GM18907 (cell line): Measurements from ENCODE around the gene AZIN2.
"Not testable (repeated sequence)": the region's sequence is repeated elsewhere in the genome, so short reads cannot be mapped to it uniquely, and the experiment has no call there.

Source experiments
- ATAC-seq: cut with Tn5 transposase; IDR thresholded peaks from one replicate; pipeline ENCODE4 v1.9.1; 2021; ENCODE audit warnings: mild to moderate bottlenecking, moderate library complexity; ENCODE audit not compliant: unreplicated experiment

AZIN2 gene

DNA sequence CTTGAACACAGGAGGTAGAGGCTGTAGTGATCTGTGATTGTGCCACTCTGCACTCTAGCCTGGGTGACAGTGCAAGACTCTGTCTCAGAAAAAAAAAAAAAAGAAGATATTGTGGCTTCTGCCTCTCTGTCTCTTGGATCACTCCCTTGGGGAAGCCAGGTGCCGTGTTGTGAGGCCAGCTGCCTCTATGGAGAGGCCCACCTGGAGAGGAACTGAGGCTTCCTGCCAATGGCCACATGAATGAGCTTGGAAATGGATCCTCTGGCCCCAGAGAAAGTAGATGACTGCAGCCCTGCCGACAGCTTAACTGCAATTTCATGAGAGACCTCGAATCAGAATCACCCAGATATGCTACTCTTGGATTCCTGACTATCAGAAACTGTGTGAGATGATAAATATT is 24.5 kb upstream of the AZIN2 start:
- ATAC-seq, result no peak

DNA sequence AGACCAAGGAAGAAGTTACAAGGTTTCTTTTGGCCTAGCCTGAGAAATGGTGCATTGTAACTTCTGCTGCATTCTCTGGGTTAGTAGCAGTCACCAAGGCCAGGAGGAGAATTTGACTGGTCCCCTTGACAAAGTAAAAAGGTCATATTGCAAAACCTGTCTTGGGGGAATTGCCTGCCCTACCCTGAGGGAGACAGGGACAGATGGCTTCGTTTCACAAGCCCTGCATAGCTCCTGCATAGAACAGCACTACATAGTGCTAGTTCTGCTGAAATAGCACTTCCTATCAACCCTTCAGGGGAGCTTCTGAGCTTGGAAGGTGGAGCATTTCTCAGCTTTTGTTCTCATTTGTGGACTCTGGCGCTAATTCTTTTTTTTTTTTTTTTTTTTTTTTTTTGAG is 23.9 kb upstream of the AZIN2 start:
- ATAC-seq, result no peak

DNA sequence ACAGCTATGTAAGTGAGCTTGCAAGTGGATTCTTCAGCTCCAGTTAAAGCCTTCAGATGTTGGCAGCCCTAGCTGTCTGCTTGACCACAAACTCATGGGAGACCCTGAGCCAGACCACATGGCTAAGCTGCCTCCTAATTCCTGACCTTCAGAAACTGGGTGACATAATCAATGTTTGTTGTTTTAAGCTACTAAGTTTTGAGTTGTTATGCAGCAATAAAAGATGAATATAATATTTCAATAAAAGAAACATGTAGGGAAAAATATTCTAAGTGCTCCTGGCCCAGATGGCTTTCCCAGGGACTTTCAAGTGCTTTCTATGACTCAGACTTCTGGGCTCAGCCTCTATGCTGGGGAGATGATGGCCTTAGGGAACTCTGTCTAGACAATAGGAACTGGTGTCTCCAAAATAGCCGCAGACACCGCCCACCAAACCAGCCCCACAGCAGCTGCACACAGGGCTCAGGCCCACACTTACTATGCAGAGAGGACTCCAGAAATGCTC is 20.3 kb upstream of the AZIN2 start:
- ATAC-seq, result no peak

DNA sequence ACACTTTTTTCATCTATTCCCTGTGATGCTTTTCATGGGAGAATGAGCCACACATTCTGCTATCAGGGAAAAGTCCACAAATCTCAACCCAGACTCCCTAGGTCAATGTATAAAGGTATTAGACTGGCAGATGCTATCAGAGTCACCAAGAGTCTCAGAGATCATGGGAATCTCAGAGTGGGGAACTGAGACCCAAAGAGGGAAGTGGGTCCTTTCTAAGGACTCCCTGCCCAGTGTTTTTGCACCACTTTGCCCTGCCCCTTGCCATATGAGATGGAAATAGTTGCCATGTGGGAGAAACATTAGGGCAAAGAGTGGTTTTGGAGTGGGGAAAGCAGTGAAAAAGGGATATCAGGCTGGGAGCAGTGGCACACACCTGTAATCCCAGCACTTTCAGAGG is 19.1 kb upstream of the AZIN2 start:
- no peak for ATAC-seq

DNA sequence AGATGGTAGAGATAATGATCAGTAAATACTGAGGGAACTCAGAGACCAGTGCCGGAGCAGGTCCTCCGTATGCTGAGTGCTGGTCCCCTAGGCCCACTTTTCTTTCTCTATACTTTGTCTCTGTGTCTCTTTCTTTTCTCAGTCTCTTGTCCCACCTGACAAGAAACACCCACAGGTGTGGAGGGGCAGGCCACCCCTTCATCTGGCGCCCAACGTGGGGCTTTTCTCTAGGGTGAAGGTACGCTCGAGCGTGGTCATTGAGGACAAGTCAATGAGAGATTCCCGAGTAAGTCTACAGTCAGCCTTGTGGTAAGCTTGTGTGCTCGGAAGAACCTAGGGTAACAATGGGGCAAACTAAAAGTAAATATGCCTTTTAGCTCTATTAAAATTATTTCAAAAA is 16.7 kb upstream of the AZIN2 start:
- not testable (repeated sequence) for ATAC-seq

DNA sequence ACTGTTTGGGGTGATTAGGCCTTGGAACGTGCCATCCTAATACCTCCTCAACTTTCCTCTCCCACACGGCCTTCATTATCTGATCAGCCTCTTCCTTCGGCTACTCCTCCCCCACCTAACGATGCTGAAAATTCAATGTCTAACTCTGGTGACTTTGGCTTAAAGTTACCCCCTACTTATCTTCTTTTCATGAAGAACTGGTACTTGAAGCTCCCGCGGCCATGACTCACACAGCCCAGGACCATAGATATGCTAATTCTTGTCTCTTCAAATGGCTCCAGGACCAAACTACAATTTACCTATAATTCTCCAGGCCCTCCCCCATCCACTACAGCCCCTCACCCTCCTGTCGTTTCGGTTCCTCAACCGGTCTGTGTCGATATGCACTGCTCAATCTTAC is 15.7 kb upstream of the AZIN2 start:
- no peak for ATAC-seq

DNA sequence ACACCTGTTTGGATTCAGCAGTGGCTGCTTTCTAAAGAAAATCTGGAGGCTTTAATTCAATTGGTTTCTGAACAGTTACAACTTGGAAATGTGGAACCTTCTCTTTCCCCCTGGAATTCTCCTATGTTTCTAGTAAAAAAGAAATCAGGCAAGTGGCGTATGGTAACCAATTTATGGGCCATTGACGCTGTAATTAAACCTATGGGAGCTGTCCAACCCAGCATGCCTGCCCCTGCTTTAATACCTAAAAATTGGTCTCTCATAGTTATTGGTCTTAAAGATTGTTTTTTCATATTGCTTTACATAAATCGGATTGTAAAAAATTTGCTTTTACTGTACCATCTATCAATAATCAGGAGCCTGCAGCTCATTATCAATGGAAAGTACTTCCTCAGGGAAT is 14.5 kb upstream of the AZIN2 start:
- not testable (repeated sequence) for ATAC-seq

DNA sequence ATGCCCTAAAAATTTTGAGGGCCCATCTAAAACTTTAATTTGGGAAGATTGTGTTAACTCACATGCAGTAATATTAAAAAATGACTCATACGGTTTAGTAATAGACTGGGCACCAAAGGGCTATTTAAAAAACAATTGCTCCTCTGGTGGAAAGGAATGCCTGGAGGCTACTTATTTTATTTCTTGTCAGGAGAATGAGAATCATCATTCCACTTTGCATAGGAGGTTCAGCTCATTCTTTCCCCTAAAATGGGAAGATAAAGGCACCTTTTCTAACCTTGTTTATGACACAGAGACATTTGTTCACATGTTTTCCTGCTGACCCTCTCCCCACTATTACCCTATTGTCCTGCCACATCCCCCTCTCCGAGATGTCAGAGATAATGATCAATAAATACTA is 12.8 kb upstream of the AZIN2 start:
- not testable (repeated sequence) for ATAC-seq

DNA sequence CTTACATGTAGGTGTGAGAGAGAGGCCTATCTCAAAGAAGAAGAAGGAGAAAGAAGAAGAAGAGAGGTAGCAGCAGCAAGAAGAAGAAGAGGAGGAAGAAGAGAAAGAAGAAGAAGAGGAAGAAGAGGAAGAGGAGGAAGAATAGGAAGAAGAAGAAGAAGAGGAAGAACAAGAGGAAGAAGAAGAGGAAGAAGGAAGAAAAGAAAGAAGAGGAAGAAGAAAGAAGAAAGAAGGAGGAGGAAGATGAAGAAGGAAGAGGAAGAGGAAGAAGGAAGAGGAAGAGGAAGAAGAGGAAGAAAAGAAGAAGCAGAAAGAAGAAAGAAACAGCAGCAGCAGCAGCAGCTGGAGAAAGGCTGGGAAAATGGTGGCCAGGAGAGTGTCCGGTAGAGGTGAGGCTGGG is 10.3 kb upstream of the AZIN2 start:
- no peak for ATAC-seq

DNA sequence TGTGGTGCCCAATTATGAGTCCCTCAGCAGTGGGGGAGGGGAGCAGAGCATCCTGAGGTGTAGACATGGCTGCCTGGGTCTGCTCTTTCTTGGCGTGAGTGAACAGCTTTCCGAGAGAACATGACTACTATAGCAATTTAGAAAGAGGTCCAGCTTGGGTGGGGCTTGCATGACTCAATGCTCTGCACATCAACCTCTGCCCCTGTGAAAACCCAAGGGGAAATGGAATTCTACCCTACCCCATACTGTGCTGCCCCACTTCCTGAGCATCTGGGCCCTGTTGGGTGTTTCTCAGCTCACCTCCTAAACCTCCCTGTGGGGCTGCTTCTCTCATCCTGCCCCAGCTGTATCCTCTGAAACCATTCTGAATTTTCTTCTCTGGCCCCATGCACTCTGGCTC is 8.2 kb upstream of the AZIN2 start:
- no peak for ATAC-seq

DNA sequence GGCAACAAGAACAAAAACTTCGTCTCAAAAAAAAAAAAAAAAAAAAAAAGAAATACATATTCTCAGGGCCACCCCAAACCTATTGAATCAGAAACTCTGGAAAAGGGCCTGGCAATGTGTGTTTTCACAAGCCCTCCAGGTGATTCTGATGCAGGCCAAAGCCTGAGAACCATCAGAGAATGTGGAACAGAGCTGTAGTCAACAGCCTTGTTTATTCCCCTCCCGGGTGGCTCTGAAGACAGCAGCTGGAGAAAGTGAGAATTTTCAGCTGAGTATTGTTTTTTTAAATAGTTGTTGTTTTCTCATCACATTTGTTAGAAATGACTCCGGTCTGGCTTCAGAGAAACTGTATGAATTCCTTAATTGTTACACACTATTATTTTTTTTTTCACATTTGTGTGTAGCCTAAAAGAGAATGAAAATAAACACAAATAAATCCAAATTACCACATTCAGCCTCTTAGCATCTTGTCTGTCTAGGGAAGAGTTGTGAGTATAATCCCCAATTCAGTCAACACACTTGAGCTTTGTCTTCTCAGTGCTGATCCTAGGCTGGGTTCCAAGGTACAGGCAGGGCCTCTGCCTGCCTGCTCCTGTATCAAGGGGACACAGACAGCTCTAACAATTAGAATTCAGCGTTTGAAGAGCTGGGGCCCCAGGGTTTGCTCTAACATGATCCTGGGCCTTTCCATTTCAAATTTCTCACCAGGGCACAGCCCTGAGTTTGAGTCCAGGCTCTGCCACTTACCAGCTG is 6.6 kb upstream of the AZIN2 start:
- ATAC-seq, result no peak

DNA sequence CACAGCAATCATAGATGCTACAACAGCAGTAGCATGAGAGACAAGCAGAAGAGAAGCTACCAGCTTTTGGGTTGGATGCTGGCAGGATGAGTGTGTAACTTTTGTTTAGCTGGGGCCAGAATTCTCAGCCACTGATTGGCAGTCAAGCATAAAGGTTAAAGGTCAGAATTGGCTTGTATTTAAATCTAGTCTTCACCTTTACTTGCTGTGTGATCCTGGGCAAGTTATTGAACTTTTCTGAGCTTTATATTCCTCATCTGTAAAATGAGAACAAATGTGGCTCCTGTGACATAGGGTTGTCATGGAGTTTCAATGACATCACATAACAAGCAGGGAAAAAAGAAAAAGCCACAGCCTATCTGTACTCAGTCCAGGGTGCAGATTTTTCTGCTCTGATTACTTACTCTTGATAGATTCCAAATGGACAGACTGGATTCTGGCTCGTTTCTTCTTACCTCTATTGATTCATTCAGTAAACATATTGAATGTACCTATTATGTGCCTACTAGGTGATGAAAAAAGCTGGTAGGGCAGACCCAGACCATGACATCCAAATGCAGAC is 2.8 kb upstream of the AZIN2 start:
- ATAC-seq, result no peak

DNA sequence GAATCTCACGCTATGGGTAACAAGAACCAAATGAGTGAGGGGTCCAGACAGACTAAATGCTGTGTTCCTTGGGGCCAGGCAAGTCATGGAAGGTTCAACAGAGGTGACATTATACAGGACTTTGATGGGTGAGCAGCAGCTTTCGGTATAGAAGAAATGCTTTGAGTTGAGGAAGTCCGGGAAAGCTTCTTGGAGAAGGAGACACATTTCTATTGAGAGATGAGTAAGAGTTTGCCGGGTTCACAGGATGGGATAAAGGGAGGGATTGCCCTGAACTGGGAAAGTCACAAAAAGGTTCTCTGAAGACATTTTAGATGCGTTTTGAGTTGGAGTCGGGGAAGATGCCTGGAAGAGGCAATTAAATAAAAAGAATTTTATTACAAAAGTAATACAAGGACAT is 580 bp upstream of the AZIN2 start:
- ATAC-seq, result no peak

DNA sequence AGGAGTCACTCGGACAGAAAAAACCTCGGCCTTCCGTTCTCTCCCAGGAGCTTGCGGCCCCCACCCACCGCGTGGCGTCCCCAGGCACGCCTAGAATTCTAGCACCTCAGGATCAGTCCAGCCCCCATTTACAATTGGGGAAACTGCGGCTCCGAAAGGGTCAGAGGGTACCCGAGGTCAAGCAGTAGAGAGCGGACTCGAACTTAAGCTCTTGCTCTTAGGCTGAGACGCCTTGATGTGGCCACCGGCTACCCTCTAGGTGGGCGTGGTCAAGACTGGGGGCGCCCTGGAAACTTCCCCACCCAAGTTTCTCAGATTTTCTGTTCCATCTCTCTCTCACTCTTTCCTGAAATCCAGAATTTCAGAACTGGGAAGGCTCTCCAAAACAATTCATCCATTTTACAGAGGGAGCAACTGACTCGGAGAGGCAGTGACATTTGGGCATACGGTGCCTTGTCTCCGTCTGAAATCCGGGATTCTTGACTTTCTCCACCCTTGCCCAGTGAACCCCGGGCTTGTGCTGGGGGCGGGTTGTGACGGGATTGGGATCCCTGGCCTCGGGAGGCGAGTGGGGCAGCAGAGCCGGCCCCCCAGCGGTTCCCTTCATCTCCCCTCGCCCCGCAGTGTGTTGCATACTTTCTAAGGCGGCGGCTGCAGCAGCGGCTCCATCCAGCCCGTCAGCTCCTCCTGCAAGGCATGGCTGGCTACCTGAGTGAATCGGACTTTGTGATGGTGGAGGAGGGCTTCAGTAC is 777 bp downstream of the AZIN2 start:
- no peak for ATAC-seq

DNA sequence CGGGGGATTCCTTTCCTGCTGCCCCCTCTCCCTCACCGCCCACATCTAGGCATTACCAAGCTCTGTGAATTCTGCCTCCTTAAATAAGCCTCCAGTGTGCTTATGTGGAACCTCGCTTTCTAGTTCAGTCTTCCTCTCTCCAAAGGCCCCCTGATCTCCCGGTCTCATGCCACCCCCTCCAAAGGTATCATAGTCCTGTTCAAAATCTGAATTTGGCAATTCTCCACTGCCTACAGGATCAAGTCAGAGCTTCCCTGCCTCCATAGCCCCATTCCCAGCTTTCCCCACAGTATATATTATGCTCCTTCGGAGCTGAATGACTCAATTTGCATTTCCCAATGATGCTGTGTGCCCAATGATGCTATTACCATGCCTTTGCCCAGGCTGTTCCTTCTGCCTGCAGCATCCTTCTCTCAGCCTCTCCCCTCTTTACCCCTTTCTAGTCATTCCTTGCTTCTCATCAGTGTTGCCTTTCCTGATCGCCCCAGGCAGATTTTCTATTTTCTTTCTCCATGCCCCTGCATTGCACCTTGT is 1.7 kb downstream of the AZIN2 start:
- ATAC-seq, result no peak

DNA sequence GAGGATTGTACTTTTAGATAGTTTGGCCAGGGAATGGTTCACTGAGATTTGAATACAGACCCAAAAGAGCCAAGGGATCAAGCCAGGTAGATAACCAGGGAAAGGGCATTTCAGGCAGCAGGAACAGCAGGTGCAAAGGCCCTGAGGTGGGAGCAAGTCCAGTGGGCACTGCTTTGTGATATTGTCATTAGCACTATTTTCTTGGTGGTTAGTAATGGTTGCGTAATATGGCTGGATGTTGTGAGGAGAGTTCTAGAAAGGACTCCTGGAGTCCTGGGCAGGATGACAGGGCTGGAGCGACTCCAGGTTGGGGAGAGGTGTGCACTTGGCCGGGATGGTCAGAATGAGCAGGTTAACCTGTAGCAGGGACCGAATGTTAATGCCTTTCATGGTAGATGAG is 4.4 kb downstream of the AZIN2 start:
- no peak for ATAC-seq

DNA sequence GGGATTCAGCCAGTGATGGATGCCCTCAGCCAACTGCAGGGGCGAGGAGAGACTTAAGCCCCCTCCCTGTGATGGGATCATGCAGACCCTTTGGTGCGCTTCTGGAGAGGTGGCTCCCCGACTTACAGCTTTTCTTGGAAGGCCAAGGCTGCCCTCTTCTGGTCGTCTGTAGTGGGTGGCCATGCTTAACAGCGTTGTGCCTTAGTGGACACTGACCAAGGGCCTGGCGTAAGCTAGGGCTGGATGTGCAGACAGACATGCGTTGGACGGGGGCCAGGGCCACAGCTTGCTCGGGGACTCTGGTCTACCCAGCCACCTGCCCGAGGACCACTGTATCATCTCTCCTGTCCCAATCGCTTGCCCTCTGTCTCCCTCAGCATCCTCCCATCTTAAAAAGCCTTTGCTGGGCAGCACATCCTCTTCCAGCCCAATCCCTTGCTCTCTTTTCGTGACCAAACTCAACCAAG is 5.5 kb downstream of the AZIN2 start:
- ATAC-seq, result no peak

DNA sequence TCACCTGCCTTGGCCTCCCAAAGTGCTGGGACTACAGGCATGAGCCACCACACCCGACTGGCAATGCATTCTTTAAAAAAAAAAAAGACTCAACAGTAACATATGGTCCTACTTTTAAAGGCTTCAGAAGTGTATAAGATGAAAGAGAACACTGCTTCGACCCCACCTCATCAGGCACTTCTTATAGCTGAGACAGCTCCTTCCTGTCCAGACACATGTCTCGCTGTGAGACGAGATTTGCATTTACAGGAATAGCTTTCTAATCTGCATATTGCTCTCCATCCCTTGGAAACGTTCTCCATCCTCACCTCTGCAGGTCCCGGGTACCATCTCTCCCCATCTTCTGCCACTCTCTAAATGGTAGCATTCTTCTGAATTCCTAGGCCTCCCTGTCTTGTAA is 6.7 kb downstream of the AZIN2 start:
- no peak for ATAC-seq

DNA sequence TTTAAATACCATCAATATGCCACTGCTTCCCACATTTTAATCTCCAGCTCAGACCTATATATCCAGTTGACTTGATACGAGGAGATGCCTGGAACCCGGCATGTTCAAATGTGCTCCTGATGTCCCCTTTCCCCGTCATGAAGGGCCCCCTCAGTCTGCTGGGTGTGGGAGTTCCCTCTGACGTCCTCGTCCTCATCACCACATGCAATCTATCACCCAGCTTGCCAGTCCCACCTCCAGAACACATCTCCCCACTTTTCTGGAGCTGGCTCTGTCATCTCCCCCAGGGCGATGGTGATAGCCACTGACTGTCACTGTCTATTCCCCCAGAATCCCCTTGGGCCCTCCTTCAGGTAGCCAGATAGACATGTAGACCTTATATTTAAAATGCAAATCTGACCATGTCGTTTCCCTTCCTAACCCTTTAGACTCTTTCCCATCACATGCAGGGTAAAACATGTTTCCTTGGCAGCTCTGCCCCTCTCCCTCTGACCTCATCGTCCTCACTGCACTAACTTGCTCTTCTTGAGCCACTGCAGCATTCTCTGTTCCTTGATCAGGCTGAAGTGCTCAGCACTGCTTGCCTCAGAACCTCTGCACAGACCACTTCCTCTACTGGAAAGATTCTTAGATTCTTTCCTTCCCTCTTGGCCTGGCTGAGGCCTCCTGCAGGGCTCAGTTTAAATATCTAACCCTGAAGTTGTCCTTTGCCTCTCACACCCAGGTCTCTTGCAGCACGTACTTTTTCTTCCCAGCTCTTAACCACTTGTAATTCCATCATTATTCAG is 7.4 kb downstream of the AZIN2 start:
- no peak for ATAC-seq

DNA sequence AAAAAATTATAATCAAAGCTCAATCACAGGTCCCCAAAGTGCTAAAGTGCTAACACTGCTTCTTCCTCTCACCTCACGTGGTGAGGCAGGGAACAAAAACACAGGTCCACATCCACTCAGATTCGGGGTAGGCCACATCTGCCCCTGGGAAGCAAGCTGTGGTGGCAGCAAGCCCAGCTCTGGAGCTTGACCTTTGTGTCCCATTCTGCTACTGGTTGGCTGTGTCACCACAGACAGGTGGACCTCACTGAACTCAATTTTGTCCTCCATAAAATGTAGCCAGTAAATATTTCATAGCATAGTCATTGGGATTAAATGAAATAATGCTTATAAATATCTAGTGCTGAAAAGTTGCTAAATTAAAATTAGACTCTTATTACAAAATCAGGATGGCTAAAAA is 8.5 kb downstream of the AZIN2 start:
- ATAC-seq, result no peak

DNA sequence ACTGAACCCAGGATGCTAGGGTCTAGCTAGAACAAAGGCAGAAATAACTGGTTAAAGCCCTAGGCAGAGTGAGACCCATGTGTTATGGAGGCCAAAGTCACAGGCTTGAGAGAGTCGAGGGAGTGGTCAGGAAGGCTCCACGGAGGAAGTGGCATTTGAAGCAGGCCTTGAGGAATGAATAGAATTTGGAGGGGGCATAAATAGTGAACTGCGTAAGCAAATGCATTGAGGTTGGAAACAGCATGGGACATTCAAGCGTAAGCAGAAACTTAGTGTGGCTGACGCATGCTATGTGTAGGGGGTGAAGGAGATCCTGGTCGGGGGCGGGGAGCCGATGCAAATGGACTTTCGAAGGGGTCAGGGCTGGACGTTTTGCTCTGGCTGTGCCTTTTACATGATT is 11.5 kb downstream of the AZIN2 start:
- ATAC-seq, result no peak
